ENCODE data around the gene ATG10.

The ATG10 gene

DNA sequence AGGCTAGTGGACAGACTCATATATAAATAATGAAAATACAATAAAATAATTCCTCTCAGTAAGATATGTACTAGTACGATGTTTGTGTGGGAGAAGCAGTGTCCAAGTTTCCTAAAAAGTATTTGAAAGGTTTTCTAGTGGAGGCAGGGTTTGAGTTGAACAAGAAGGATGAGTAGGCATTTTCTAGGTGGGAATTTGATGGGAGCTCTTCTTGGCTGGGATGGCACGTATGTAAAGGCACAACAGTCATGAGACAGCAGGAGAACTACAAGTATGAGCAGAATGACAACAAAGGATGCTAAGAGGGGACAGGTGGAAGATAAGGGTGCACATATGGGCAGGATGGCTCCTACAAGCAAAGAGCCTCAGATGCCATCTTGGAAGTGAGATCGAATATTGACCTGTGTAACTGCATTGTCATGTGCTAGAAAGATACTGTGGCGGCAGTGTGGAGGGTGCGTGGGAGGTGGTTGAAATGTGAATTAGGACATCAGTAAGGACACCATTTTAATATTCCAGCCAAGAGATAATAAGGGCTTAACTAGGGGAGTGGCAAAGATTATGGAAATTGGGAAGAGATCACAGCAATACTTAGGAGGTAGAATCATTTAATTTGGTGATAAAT, 170.5 kb downstream of the ATG10 start:
- DNase-seq: no peak

DNA sequence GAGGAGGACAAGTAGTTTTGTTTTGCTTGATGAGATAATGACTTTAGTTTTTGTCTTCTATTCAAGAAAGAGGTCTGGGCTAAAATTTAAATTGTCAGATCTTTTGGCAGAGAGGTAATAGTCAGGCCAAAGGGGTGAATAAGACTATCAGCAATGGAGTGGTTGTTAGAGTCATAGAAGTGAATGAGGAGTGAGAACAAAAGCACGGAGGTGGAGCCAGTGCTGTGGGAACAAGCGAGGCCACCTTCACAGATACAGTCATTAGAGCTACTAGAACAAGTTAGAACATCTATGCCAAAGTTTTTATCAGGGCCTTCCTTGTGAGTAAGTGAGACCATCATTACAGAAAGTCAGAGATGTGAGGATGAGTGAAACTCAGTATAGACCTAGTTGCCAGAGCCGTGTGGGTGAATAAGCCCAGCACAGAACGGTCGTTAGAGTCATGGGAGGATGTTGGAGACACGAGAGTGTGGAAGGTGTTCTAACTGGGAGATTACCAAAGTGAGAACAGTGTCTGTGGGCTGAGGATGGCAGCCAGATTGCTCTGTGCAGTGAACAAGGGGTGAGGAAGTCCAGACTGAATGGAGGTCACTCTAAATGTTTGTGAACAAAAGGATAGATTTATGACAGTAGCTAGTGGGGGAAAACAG, 171.2 kb downstream of the ATG10 start:
- no peak for DNase-seq

DNA sequence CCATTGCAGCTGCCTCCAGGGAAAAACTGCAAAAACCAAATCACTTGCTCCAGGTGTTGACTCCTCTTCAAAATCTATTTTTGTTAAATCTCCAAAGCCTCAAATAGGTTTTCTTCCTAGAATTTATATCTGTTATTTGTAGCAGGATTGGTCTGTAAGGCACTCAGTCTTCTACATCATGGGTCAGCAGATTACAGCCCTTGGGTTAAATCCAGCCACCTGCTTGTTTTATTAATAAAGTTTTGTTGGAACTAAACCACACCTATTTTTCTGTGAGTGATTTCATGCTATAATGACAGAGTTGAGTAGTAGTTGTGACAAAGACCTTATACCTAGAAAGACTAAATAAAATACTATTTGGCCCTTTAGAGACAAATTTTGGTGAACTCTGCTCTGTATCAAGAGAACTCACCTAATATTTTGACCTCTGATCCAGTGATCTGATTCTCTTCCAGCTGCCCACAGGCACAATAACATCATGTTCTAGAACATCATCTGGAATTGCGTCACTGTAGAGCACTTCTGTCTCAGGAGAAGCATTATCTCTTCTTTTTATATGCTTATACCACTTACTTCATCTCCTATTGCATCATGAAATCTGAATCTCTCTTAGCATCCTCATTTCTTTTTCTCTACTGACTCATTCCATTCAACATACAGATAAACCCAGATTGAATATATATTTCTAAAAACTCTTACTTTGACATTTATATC, 176.2 kb downstream of the ATG10 start:
- no peak for DNase-seq

DNA sequence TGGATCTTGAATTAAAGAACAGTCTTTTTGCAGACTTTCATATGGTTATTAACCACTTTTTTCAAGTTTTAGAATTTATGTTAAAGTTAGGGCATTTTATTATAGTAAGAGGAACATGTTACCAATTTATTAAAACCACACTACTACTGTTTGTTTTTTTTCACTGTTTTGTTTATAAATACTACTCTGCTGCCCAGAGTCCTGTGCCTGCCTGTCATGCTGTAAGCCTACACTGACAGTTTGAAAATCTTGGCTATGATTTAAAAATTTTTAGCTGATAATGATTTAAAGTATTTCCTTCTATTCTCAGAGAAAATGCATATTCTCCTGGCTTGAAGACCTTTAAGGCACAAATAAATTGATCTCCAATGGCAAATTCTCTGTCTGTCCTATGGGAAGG, 177.6 kb downstream of the ATG10 start:
- no peak for DNase-seq

DNA sequence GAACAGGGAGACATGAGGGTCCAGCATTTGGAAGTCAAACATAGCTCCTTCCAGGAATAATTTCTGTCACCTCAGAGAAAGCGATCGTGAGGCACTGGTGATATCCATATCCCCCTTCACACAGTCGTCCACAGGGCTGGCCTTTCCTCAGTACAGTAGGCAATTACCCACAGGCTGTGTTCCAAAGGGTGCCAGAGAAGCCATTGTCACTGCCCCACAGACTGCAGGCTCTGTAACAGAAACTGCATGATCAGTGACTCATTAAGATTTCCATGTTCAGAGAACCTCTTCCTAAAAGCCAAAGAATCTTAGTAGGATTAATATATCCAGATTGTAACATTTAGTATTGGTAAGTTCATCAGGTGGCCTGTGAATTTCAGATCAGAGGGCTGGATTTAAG, 178.7 kb downstream of the ATG10 start:
- no peak for DNase-seq

DNA sequence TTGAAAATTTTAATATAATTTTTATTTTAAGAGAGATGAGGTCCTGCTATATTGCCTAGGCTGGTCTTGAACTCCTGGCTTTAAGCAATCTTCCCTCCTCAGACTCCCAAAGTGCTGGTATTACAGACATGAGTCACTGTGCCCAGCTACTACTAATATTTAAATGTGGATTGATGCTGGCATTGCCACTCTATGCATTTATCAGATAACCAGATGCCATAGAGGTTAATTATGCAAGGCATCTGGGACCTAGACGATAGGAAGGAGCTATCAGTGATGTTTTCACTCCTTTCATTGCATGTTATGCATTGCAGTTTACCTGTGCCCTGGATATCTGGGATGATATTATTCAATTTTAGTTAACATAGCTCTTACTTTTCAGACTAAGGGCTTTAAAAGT, 179.4 kb downstream of the ATG10 start:
- DNase-seq: no peak

DNA sequence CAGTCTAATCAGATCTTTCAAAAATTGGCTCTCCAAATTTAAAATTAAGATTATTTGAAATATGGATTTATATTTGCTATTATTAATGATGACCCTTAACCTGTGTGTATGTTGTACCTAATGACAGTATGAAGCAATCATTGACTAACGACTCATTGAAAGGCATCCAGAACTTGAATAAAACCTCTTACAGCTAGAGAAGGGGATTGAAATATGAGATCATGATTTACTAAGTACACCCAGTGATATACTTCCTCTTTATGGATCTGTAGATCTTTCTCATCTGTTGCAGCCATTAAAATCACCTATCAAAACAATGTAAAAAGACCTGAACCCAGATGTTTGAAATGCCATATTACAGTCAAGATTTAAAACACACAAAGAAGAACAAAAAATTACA, 179.8 kb downstream of the ATG10 start:
- DNase-seq: no peak

DNA sequence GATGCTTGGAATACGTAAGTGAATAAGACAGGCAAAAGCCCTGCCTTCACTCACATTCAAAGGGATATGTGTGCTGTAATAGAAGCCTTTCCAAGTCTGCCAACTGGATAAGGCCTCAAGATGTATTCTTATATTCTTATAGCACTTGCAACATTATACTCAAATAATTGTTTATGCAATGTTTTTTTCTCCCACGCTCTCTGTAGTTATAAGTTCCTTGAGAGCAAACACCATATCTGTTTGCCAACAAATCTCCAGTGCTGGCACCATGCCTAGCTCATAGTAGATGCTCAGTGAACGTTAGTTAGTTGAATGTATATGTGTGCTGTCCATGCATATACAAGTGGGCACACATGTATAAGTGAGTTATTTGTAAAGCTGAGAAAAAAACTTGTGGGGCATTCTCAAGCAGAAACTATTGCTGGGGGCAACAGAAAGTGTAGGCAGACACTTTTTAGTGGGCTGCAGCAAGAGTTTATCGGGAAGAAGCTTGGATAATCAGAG, 181.2 kb downstream of the ATG10 start:
- DNase-seq: no peak

DNA sequence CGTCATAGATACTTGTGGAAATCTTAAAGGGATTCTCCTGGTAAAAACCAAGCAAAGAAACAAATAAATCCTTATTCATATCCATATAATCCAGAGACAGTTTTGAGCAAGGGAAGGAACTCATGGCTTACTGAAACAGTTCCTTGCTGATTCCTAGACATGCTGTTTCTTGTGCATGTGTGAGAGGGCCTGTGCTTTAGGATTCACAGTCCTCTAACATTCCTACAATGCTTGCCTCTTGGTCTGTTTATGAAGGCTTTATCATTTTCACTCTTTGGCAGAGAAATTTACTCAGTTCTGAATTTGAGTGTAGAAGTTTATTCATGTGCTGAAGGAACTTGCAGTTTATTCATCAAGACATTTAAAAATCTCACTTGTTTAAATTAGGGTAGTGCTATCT, 183.0 kb downstream of the ATG10 start:
- DNase-seq: no peak

DNA sequence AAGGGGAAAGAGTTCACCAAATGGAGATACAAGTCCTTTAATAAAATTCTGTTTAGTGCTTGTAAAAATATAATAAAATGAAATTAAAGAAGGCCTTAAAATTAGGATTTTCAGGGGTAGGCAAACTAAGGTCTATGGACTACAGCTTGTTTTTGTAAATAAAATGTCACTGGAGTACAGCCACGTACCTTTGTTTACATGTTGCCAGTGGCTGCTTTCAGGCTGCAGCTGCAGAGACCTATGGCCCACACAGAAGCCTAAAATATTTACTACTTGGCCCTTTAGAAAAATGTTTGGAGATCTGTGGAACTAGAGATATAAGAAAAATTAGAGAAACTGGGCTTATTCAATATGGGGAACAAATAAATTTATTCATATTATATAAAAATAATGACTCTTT, 183.5 kb downstream of the ATG10 start:
- no peak for DNase-seq

DNA sequence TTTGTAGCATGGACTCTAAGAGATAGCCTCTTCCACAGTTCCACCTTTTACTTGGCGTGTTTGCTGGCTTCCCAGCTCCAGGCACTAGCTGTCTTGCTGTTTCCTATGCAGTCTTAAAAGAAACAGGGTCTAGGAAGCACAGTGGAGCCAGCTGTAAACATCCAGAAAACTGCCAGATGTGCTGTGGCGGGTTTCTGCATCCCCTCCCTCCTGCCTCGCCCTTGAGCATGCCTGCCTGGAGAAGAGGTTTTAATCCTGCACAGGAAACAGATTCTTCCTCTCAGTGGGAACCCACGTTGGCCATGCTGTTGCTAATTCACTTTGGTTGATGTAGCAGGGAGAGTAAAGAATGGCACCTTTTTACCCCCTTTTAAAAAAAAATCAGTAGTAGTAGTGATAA, 185.1 kb downstream of the ATG10 start:
- DNase-seq: no peak

DNA sequence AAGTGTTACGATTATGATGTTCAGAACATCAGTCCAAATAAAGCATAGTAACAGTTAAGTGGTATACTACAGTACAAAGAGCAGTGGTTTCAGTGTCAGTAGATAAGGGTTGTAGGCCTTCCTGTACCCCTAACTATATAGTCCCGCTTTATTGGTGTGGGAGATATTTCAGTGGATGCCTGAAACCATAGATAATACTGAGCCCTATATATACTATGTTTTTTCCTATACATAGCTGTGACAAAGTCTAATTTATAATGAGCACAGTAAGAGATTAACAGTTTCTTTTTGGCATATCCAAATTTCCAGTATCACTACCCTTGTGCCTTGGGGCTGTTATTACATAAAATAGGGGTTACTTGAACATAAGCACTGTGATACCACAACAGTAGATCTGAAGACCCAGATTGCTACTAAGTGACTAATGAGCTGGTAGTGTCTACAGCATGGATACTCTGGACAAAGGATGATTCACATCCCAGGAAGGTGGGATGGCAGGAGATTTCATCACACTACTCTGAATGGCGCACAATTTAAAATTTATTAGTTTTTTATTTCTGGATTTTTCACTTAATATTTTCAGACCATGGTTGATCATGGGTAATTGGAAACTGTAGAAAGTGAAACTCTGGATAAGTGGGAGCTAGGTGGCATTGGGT, 187.1 kb downstream of the ATG10 start:
- no peak for DNase-seq

DNA sequence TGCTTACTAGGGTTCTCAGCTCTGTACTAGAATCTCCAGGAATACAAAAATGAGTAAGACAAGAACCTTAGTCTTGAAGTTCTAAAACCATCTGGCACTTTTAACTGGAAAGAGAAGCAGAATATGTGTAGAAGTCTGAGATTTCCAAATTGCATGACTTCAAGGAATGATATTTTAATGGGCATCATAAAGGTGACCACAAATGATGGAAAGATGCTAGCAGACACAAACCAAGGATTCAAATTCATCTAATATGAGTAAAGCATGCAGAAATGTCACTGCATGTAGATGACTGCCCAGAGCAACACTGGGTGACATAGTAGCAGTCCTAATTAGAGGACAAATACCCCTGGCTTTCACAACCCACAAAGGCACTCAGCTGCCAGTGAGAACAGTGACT, 189.1 kb downstream of the ATG10 start:
- DNase-seq: no peak

DNA sequence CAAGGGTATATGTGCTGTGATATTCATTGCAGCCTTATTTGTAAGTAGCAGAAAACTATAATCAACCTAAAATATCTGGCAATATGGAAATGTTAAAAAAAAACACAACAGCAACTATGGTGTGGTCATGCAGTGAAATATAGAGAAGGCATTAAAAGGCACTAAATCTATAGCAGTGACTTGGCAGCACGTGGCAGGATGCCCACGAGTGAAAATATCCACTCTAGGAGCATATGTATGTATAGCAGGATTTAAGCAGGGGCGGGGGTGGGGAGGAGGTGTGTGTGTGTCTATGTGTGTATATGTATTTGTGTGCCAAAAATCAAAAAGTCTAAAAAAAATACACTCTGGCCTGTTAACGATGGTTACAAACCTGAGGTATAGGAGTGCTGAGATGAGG, 190.8 kb downstream of the ATG10 start:
- DNase-seq: no peak

DNA sequence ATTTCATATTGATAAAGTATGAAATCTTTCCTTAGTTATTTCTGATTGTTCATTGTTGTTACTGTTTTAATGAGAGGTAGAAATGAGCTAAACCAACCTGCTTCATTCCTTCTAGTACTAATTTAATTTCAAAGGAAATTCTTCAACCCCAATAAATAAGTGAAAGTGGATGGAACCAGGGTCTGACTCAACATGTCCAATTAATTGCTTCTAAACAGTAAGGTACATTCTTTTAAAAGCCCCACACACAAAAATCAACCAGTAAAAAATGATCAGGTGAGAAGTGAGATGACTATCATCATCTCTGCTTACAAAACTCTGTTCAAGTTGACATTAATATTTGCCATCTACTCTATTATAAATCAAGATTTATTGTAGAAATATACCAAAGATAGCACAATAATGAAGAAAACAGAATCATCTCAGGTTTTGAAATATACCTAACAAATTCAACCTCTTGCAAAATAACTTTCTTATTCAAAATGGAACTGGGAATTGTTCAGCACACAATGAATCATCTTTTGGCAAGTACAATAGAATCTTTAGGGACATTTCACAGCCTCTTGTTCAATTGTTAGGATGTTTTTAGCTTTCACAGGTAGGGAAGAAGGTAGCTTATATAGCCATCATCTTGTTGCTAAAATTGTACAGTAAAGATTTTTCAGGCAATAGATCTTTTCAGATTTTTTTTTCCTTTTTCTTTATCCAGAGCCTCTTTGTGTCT, 191.8 kb downstream of the ATG10 start:
- DNase-seq: no peak

DNA sequence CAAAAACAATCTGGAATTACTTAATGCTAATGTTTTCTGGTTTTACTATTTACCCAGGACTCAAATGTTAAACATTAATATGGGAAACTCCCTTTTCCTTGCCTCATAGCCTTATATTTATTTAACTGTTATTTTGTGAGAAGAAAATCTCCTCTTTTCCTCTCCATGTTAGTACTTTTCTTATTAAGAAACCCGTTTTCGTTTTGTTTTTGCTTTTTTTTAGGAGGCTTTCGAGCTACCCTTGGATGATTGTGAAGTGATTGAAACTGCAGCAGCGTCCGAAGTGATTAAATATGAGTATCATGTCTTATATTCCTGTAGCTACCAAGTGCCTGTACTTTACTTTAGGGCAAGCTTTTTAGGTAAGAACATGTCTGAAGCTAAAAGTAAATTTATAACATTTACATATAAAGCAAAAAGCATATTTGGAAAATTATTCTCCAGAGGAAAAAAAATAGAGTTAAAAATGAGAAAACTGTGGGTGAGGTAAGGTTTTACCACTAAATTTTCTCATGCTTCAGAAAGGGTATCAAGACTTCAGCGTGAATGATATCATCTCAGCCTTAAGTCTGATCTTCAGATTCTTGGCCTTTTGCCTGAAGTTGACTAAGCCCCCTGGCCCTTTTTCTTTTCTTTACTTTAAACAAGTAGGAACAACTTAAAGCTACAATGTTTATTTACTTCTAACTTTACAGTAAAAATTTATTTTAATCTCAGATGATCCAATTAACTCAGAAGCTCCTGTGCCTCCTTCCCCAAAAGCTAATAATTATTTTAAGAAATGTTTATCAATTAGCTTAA, 192.6 kb downstream of the ATG10 start:
- DNase-seq: no peak

DNA sequence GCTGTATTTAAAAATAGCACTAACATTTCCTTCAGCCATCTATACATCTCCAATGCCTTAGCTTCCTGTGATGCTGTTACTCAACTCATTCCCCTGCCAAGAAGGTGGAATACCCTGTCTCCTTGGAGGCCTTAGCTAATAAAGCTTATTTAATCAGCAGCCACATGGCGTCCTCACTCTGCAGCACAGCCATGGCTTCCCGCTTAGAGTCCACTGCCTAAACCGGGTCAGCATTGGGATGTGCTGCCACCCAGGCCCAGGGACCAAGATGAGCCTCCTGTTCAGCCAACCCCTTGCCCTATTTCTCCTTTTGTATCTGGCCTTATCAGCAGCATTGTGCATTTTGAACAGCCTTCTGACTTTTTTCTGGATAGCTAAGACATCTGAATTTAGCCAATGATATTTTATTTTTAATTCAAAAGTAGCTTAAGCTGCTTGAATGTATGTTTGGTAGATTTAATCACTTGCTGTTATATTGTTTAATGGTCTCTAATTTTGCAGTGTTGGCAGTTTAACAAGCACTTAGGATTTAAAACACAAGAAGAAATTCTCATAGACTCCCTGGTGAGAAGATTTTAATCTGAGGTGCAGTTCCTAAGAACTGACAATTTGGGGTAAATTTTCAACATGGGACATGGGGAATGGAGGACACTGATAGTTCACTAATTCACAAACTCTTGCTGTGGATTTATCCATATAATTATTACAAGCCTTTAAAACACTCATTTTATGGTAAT, 193.3 kb downstream of the ATG10 start:
- DNase-seq: no peak

DNA sequence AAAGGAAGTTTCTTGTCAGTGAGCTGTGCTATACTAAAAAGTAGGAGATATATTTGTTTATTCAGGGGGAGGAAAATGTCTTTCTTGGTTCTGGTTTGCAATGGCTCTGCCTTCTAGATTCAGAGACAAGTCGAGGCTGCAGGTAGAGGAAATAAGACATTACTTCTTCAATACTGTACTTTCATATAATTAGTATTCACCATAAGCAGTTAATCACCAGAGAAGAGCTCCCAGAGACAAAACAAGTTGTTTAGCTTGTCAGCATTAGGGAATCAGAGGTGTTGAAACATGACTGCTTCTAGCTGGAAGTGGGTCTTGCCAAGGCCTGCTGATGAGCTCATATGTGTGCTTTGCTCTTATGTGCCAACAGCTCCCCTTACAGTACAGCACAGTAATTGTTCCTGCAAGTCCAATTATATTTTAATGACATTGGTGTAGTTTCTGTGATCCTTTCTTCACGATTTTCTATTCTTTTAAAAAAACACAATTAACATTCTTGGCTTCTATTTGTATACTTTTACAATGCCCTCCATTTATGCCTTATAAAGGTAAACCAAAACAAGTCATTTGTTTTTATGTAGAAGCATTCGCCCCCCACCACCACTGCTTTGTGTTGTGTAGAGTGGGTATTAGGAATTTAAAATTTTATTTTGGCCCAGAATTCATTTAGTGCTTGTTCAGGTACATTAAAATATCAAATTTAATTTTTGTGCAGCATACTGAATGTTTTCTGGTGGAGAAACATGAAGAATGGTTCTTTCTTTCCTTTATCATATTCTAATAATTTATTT, 194.1 kb downstream of the ATG10 start:
- DNase-seq: no peak

DNA sequence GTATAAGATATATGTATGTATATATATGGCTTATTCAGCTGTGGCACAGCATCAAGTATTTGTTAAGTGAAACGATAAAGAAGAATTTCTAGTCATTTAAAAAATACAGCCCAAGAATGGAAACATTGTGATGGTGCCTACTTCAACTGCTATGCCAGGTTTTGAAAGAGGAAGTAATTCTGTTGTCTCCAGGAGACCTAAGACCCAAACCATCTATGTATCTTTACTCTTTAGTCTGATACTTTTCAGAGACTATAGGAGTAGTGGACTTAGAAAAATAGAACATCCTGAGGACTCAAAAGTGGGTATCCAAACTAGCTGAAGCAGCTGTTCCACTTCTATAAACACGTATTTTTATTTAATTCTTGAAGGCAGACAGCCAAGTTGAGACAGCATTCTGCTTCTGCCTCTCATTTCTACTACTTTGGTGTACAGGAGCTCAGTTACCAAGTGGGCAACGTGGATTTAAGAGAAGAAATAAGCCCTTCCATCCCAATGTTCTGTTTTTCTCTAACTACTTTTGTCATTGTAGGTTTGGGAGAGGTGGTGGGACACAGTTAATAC, 195.6 kb downstream of the ATG10 start:
- no peak for DNase-seq

DNA sequence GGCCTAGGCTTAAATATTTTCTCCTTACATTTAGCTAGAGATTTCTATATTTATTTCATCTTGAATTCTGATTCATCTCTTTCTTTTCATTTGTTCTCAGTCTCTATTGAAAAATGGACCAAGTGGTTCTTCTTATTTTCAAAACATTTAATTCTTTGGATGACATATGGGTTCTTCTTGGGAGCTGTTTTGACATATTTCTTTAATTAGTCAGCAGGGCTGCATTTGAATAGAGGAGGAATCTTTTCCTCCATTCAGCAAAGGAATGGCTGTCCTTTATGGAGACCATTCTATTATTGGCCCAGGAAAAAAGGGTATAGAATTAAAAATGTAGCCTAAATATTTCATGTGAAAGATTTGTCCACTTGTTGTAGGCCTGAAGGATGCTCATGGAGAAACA, 196.5 kb downstream of the ATG10 start:
- no peak for DNase-seq

Data from stimulated activated CD4-positive, alpha-beta T cell treated with anti-CD3 and anti-CD28 coated beads, Interleukin-4, amount 100 ng/mL, for 1 hour (primary cell).